Measurements from ENCODE around the gene DRC7. TPM values are rescaled to one million over a fixed set of nuclear protein-coding genes. Genes with fewer than 3 reads are reported as not detected.

Gene DRC7
- total RNA-seq, 1 donor from 2014 or later: 0.16 TPM

GRCh38 chr16:57721356-57722209, 27.0 kb downstream of the DRC7 start:
- DNase-seq (ENCODE audit: low read depth, low spot score): no peak
- no peaks in the 10 kb centered on the region for H3K4me1 Mint-ChIP-seq
- TF ChIP-seq CTCF (conservative IDR thresholded peaks at IDR 0.05): no peak
- H3K4me3 Mint-ChIP-seq: no peak overlapping the region
- H3K27me3 Mint-ChIP-seq (ENCODE audit: low read depth): no peaks in the 10 kb centered on the region
- H3K9me3 Mint-ChIP-seq: no peaks in the 10 kb centered on the region
- H3K27ac Mint-ChIP-seq (ENCODE audit: unreplicated experiment): peak overlapping the region; percentile 75
- no peaks in the 10 kb centered on the region for H3K36me3 Mint-ChIP-seq (ENCODE audit: low read depth)

GRCh38 chr16:57722210-57722499, 27.5 kb downstream of the DRC7 start:
- no peaks in the 10 kb centered on the region for H3K9me3 Mint-ChIP-seq
- no peaks in the 10 kb centered on the region for H3K27me3 Mint-ChIP-seq (ENCODE audit: low read depth)
- no peaks in the 10 kb centered on the region for H3K4me1 Mint-ChIP-seq
- H3K4me3 Mint-ChIP-seq: no peak overlapping the region
- no peak for TF ChIP-seq CTCF (conservative IDR thresholded peaks at IDR 0.05)
- H3K36me3 Mint-ChIP-seq (ENCODE audit: low read depth): no peaks in the 10 kb centered on the region
- H3K27ac Mint-ChIP-seq (ENCODE audit: unreplicated experiment): peak overlapping the region; percentile 12
- no peak for DNase-seq (ENCODE audit: low read depth, low spot score)

GRCh38 chr16:57722651-57723050, 28.0 kb downstream of the DRC7 start:
- Mint-ChIP-seq H3K4me3 (no peak overlapping the region), H3K4me1 (no peaks in the 10 kb centered on the region), H3K36me3 (ENCODE audit: low read depth) (no peaks in the 10 kb centered on the region), H3K27ac (ENCODE audit: unreplicated experiment) (no peak overlapping the region), H3K27me3 (ENCODE audit: low read depth) (no peaks in the 10 kb centered on the region), H3K9me3 (no peaks in the 10 kb centered on the region)
- no peak for TF ChIP-seq CTCF (conservative IDR thresholded peaks at IDR 0.05)
- no peak for DNase-seq (ENCODE audit: low read depth, low spot score)

- Mint-ChIP-seq H3K27ac (ENCODE audit: unreplicated experiment) (peak overlapping the region; percentile 14), H3K4me3 (no peak overlapping the region), H3K9me3 (no peaks in the 10 kb centered on the region), H3K4me1 (no peaks in the 10 kb centered on the region), H3K27me3 (ENCODE audit: low read depth) (no peaks in the 10 kb centered on the region), H3K36me3 (ENCODE audit: low read depth) (no peaks in the 10 kb centered on the region)
- TF ChIP-seq CTCF (conservative IDR thresholded peaks at IDR 0.05): peak; percentile 46
- peak; percentile 38 for DNase-seq (ENCODE audit: low read depth, low spot score)
Observed at GRCh38 chr16:57723170-57723569, 28.6 kb downstream of the DRC7 start.

GRCh38 chr16:57724531-57724930, 29.9 kb downstream of the DRC7 start:
- Mint-ChIP-seq H3K4me3 (no peak overlapping the region), H3K9me3 (no peaks in the 10 kb centered on the region), H3K27me3 (ENCODE audit: low read depth) (no peaks in the 10 kb centered on the region), H3K4me1 (no peaks in the 10 kb centered on the region), H3K36me3 (ENCODE audit: low read depth) (no peaks in the 10 kb centered on the region), H3K27ac (ENCODE audit: unreplicated experiment) (no peak overlapping the region)
- no peak for TF ChIP-seq CTCF (conservative IDR thresholded peaks at IDR 0.05)
- DNase-seq (ENCODE audit: low read depth, low spot score): no peak
